ENCODE results near the gene HLA-DQB2. TPM values are rescaled to one million over a fixed set of nuclear protein-coding genes. Genes with fewer than 3 reads are reported as not detected.

The HLA-DQB2 gene
- total RNA-seq, 2 donors from 2014 or later, result not detected

DNA sequence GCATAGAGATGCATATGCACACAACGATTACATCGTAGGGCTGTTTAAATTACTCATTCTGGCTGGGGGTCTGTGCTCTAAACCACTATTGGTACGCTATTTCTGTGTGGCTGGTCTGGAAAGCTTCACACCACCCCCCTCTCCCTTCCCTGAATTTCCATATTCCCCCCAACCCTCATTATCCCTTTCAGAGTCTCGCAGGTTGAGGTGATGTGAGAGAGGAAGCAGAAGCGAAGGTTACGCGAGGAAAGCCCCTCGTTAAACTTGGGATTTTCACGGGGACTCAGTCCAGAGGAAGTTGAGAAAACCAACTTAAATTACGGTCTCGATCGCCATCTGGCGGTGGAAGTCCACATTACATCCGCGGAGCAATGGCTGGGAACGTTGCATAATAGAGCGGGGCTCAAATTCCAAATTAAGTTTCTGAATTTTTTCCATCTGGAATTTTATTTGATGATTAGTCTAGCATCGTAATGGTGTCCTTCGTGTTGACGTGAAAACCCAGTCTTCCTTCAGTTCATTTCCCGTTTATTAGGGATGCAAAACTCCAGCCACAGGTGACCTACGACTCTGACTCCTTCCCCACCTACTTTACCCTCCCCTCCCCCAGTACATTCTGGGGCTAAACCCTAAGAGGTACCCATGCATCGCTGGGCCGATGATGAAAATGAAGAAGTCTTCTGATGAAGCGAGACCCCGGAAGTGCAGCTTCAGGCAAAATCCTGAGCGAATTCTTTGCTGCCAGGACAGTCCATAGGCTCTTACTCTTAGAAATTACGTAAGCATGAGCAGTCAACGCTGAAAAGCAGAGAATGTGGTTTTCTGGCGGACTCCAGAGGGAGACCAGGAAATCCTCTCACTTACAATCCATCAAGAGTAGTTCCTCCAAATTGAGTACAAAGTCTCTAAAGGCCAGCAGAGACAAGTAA lies 33.8 kb upstream of the HLA-DQB2 start:
- H3K36me3 ChIP-seq (ENCODE audit: control insufficient read depth, insufficient read depth, low read length), result no peaks in the 10 kb centered on the region
- H3K9me3 Mint-ChIP-seq, result peaks cover 9% of the 10 kb centered on the region
- no peaks in the 10 kb centered on the region for H3K36me3 Mint-ChIP-seq (ENCODE audit: low read depth)
- TF ChIP-seq, protein P1, sequence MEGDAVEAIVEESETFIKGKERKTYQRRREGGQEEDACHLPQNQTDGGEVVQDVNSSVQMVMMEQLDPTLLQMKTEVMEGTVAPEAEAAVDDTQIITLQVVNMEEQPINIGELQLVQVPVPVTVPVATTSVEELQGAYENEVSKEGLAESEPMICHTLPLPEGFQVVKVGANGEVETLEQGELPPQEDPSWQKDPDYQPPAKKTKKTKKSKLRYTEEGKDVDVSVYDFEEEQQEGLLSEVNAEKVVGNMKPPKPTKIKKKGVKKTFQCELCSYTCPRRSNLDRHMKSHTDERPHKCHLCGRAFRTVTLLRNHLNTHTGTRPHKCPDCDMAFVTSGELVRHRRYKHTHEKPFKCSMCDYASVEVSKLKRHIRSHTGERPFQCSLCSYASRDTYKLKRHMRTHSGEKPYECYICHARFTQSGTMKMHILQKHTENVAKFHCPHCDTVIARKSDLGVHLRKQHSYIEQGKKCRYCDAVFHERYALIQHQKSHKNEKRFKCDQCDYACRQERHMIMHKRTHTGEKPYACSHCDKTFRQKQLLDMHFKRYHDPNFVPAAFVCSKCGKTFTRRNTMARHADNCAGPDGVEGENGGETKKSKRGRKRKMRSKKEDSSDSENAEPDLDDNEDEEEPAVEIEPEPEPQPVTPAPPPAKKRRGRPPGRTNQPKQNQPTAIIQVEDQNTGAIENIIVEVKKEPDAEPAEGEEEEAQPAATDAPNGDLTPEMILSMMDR (conservative IDR thresholded peaks at IDR 0.05), result peak; percentile 92
- peaks cover 31% of the 10 kb centered on the region for H3K27me3 ChIP-seq (ENCODE audit: control insufficient read depth, insufficient read depth, low read length, poor library complexity, severe bottlenecking)
- H3K9ac ChIP-seq (ENCODE audit: extremely low read depth, low read length, poor library complexity, severe bottlenecking), result no peak overlapping the region
- H3K27ac Mint-ChIP-seq, result no peak overlapping the region
- peak; percentile 89 for DNase-seq
- peak overlapping the region; percentile 21 for H3K4me3 ChIP-seq (ENCODE audit: low read length)
- H3K27ac ChIP-seq (ENCODE audit: low read depth, low read length), result no peak overlapping the region
- H3K27me3 Mint-ChIP-seq (ENCODE audit: insufficient read depth), result peaks cover 50% of the 10 kb centered on the region
- peaks cover 11% of the 10 kb centered on the region for H3K9me3 ChIP-seq (ENCODE audit: control insufficient read depth, low read length)
- H3K4me1 Mint-ChIP-seq, result peaks cover 11% of the 10 kb centered on the region
- no peaks in the 10 kb centered on the region for H3K4me1 ChIP-seq (ENCODE audit: control insufficient read depth, insufficient read depth, low read length)
- 27 to 29% methylated on average over 23 to 30 of the region's 30 CpGs for WGBS, 2 experiments (ENCODE audit: insufficient coverage in 1 of 2, insufficient read length in 1 of 2)
- peak overlapping the region; percentile 44 for H3K4me3 Mint-ChIP-seq

GRCh38 chr6:32794510-32794909 lies 31.2 kb upstream of the HLA-DQB2 start:
- Histone ChIP-seq H3K27me3 (ENCODE audit: control insufficient read depth, insufficient read depth, low read length, poor library complexity, severe bottlenecking) (peaks cover 17% of the 10 kb centered on the region), H3K9me3 (ENCODE audit: control insufficient read depth, low read length) (peaks cover 8% of the 10 kb centered on the region), H3K27ac (ENCODE audit: low read depth, low read length) (no peak overlapping the region), H3K9ac (ENCODE audit: extremely low read depth, low read length, poor library complexity, severe bottlenecking) (no peak overlapping the region), H3K4me3 (ENCODE audit: low read length) (no peak overlapping the region), H3K4me1 (ENCODE audit: control insufficient read depth, insufficient read depth, low read length) (no peaks in the 10 kb centered on the region), H3K36me3 (ENCODE audit: control insufficient read depth, insufficient read depth, low read length) (no peaks in the 10 kb centered on the region)
- Mint-ChIP-seq H3K27ac (no peak overlapping the region), H3K36me3 (ENCODE audit: low read depth) (no peaks in the 10 kb centered on the region), H3K9me3 (peaks cover 9% of the 10 kb centered on the region), H3K4me1 (peaks cover 13% of the 10 kb centered on the region), H3K27me3 (ENCODE audit: insufficient read depth) (peaks cover 48% of the 10 kb centered on the region), H3K4me3 (no peak overlapping the region)
- WGBS, 2 experiments (ENCODE audit: insufficient coverage in 1 of 2, insufficient read length in 1 of 2), result 97 to 100% methylated on average over 1 to 2 of the region's 2 CpGs
- TF ChIP-seq, protein P1 (conservative IDR thresholded peaks at IDR 0.05), result no peak
- DNase-seq, result no peak

DNA sequence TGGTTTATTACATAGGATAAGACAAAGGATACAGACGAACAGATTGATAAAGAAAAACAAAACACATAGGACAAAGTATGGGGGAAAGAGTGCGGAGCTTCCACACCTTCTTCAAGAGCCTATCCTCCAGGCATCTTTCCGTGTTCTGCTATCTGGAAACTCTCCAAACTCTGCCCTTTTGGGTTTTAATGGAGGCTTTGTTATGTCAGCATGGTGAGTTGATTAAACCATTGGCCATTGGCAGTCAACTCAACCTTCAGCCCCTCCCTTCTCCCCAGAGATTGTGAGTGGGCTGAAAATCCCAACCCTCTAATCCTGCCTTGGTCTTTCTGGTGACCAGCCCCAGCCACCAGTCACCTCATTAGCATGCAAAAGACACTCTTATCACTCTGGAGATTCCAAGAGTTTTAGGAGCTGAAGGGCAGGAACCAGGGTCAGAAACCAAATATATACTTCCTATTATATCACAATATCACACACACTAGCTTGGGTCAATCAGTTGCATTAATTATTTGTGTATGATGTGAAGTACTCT lies 29.6 kb upstream of the HLA-DQB2 start:
- Histone ChIP-seq H3K4me3 (ENCODE audit: low read length) (no peak overlapping the region), H3K27me3 (ENCODE audit: control insufficient read depth, insufficient read depth, low read length, poor library complexity, severe bottlenecking) (peaks cover 17% of the 10 kb centered on the region), H3K9me3 (ENCODE audit: control insufficient read depth, low read length) (no peaks in the 10 kb centered on the region), H3K9ac (ENCODE audit: extremely low read depth, low read length, poor library complexity, severe bottlenecking) (no peak overlapping the region), H3K27ac (ENCODE audit: low read depth, low read length) (no peak overlapping the region), H3K36me3 (ENCODE audit: control insufficient read depth, insufficient read depth, low read length) (no peaks in the 10 kb centered on the region), H3K4me1 (ENCODE audit: control insufficient read depth, insufficient read depth, low read length) (no peaks in the 10 kb centered on the region)
- H3K36me3 Mint-ChIP-seq (ENCODE audit: low read depth), result no peaks in the 10 kb centered on the region
- H3K27me3 Mint-ChIP-seq (ENCODE audit: insufficient read depth), result peaks cover 51% of the 10 kb centered on the region
- TF ChIP-seq, protein P1 (conservative IDR thresholded peaks at IDR 0.05), result no peak
- H3K27ac Mint-ChIP-seq, result no peak overlapping the region
- no peak overlapping the region for H3K4me3 Mint-ChIP-seq
- no peaks in the 10 kb centered on the region for H3K9me3 Mint-ChIP-seq
- WGBS, 2 experiments (ENCODE audit: insufficient coverage in 1 of 2, insufficient read length in 1 of 2), result 82% methylated on average over 3 of the region's 3 CpGs; no CpG with 5 or more reads in 1 of the 2 experiments
- H3K4me1 Mint-ChIP-seq, result peaks cover 13% of the 10 kb centered on the region
- DNase-seq, result peak; percentile 77

All from endodermal cell (in vitro differentiated cells).